Body of pancreas (tissue), 4 donors: ENCODE results near the gene GRIP1. TPM values are rescaled to one million over a fixed set of nuclear protein-coding genes. Genes with fewer than 3 reads are reported as not detected.

Experiments
- ATAC-seq: fragments of 150-250 bp; one replicate; pipeline ENCODE4 v1.9.1; 2016
- DNase-seq, 4 donors: peaks; one replicate each; pipeline ENCODE4 v3.0.0-alpha.2; 2019
- H3K27ac ChIP-seq, 4 donors: fragments of 200-600 bp; sonication (generic); 1 replicate in 3 of 4; 2 replicates in 1 of 4; pipeline versions ENCODE4 v1.5.1 to v1.6.1; 2016 to 2019; ENCODE audit warnings: mild to moderate bottlenecking in 1 of 4, mixed read lengths in 1 of 4, moderate library complexity in 1 of 4
- H3K27me3 ChIP-seq, 2 donors: fragments of 200-600 bp; sonication (generic); one replicate each; pipeline ENCODE4 v1.6.0; 2016; ENCODE audit warnings: mild to moderate bottlenecking in 1 of 2
- H3K36me3 ChIP-seq, 2 donors: fragments of 200-600 bp; sonication (generic); replicated peaks in 1 of 2; 2 replicates each; pipeline ENCODE4 v1.5.1; 2016; ENCODE audit warnings: low read depth in 2 of 2; ENCODE audit not compliant: insufficient read depth in 1 of 2
- H3K4me1 ChIP-seq: fragments of 200-600 bp; sonication (generic); one replicate; pipeline ENCODE4 v1.6.0; 2016
- H3K4me3 ChIP-seq, 2 donors: fragments of 200-600 bp; sonication (generic); 1 replicate in 1 of 2; 2 replicates in 1 of 2; pipeline ENCODE4 v1.5.1; 2016 to 2019
- H3K9me3 ChIP-seq, 3 donors: fragments of 200-600 bp; sonication (generic); 1 replicate in 2 of 3; 2 replicates in 1 of 3; pipeline ENCODE4 v1.5.1; 2016
- POLR2A ChIP-seq, 3 donors: fragments of 450-650 bp; IDR thresholded peaks; one replicate each; pipeline ENCODE4 v1.6.1; 2016; ENCODE audit warnings: antibody characterized with exemption in 3 of 3, mild to moderate bottlenecking in 2 of 3
- WGBS, 2 donors: methylation state at CpG; one replicate each; pipeline ENCODE4 v1.1.5; 2017; 5-methylcytosine and 5-hydroxymethylcytosine counted together
- intact Hi-C: fragments of 100-400 bp; cut with DNase I; formaldehyde crosslinking; loops from one replicate; pipeline ENCODE4 v1.15.1; 2023
- total RNA-seq, 2 donors: library from RNA; depleted of rRNA; stranded (reverse); fragments of >200 nt; gene quantifications; one replicate each; pipeline ENCODE4 v1.1.0, GENCODE V29; 2016
- TF ChIP-seq, protein P1 (sequence below), 7 experiments: fragments of 450-650 bp in 4 of 7; fragments of 200-600 bp in 3 of 7; sonication (generic) in 3 of 7; IDR thresholded peaks; one replicate each; pipeline ENCODE4 v1.5.1; 2016 to 2019; ENCODE audit warnings: antibody characterized with exemption in 7 of 7

The GRIP1 gene
- total RNA-seq, 2 donors from 2014 or later = 7.5 to 17.8 TPM

DNA sequence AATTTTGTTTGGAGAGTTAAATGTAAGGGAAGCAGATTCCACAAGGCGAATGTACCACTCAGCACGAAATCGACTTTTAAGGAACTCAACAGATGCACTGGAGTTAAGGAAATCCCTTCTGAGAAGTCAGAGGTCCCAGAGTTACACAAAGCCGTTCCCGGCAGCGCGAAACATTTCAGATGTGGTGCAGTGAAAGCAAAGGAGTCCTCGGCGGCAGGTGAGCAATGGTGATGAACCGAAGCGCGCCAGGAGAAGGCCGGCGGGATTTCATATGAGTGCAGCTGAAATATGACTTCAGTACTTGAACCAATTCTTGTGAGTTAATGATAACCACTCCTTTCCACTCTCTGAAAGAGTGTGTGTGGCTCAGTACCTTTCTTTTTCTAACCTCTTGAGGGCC lies 183.2 kb downstream of the GRIP1 start:
- TF ChIP-seq POLR2A (IDR thresholded peaks at IDR 0.05) = no peak
- TF ChIP-seq, protein P1, sequence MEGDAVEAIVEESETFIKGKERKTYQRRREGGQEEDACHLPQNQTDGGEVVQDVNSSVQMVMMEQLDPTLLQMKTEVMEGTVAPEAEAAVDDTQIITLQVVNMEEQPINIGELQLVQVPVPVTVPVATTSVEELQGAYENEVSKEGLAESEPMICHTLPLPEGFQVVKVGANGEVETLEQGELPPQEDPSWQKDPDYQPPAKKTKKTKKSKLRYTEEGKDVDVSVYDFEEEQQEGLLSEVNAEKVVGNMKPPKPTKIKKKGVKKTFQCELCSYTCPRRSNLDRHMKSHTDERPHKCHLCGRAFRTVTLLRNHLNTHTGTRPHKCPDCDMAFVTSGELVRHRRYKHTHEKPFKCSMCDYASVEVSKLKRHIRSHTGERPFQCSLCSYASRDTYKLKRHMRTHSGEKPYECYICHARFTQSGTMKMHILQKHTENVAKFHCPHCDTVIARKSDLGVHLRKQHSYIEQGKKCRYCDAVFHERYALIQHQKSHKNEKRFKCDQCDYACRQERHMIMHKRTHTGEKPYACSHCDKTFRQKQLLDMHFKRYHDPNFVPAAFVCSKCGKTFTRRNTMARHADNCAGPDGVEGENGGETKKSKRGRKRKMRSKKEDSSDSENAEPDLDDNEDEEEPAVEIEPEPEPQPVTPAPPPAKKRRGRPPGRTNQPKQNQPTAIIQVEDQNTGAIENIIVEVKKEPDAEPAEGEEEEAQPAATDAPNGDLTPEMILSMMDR (IDR thresholded peaks at IDR 0.05) = no peak

DNA sequence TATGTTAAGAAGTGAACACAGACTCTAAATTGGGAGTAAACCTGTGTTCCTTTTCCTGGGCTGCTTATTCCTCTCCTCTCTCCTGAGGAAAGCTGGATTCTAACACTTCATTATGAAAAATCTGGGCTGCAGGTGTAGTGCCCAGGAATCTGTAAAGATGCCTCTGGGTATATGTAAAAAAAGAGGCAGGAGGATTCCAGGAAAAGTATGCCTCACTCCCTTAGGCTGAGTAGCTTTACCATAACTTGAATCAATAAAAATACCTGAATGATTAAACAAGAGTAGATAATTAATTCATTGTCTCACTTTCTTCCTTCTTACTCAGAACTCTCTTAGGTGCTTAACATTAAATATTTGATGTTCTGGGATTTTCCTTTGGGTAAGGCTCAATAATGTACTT lies 185.1 kb downstream of the GRIP1 start:
- DNase-seq (no peak), ATAC-seq (no peak)
- Histone ChIP-seq H3K27me3 (no peaks in the 10 kb centered on the region), H3K36me3 (no peaks in the 10 kb centered on the region), H3K9me3 (no peaks in the 10 kb centered on the region), H3K27ac (no peak overlapping the region), H3K4me3 (no peak overlapping the region), H3K4me1 (no peaks in the 10 kb centered on the region)
- no peak for TF ChIP-seq POLR2A (IDR thresholded peaks at IDR 0.05)
- TF ChIP-seq, protein P1 (IDR thresholded peaks at IDR 0.05) = no peak
- intact Hi-C loops = no loop called here

More for the DNA sequence above, 183.2 kb downstream of the GRIP1 start:
- 86 to 91% methylated on average over 13 to 14 of the region's 14 CpGs for WGBS, 2 donors
- Histone ChIP-seq H3K4me1 (no peaks in the 10 kb centered on the region), H3K27me3 (no peaks in the 10 kb centered on the region), H3K9me3 (no peaks in the 10 kb centered on the region), H3K4me3 (no peak overlapping the region), H3K36me3 (no peaks in the 10 kb centered on the region), H3K27ac (no peak overlapping the region)
- ATAC-seq = no peak
- intact Hi-C loops = no loop called here
- DNase-seq = no peak

DNA sequence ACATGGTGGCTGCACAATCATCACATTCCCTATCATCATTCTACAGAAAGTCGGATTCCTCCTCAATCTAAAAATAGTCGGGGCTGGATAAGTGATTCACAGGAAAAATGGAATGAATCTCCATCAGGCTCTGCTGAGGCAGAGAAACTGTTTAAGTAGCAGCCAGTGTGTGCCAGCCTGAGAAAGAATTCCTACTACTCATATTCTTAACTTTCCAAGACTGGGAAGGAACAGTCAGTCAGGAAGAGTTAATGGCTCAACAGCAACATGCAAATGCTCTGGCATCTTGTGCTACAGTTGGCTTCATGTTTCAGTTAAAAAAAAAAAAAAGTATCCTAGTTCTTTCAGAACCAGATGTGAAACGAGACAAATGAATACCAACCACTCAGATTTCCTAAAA lies 187.0 kb downstream of the GRIP1 start:
- H3K4me3 ChIP-seq = no peak overlapping the region
- ATAC-seq = no peak
- intact Hi-C loops = no loop called here
- TF ChIP-seq POLR2A (IDR thresholded peaks at IDR 0.05) = no peak
- TF ChIP-seq, protein P1 (IDR thresholded peaks at IDR 0.05) = no peak
- H3K36me3 ChIP-seq = no peaks in the 10 kb centered on the region
- no peaks in the 10 kb centered on the region for H3K27me3 ChIP-seq
- 63 to 70% methylated on average over 3 of the region's 3 CpGs for WGBS, 2 donors
- H3K9me3 ChIP-seq = no peaks in the 10 kb centered on the region
- no peaks in the 10 kb centered on the region for H3K4me1 ChIP-seq
- no peak for DNase-seq
- no peak overlapping the region for H3K27ac ChIP-seq

DNA sequence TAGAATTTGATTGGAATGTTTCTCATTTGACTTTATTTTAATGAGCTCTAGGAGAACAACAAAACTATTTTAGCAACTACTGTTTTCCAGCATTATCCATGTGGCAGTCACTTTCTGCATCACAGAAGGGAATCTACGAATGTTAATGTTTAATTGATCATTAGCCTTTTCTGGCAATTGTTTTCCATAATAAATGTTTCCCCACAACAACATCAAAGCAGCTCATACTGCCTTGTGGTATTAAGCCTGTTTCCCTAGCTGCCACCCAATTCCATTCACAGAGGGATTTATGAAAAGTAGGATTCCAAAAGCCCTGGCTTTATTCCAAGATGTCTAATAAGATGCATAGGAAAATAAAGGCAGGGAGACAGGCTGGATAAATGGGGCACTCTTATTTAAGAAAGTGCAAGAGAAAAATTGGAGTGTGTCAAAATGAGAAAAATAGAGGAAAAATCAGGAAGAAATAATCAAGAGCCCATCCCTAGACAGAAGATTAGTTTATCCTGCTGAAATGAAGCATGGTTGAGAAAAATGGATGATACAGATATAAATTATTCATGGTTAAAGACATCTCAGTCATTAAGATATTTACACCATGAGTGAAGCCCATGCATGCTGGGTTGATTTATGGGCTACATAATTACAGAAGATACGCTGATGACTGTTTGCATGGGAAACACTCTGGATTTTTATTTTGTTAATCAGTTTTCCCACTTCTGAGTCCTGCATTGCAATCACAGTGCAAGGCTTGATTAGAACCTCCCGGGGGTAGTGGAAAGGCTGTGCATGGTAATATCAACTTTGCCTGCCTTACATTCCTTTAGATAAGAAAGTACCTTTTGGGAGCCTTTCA lies 196.3 kb downstream of the GRIP1 start:
- Histone ChIP-seq H3K4me1 (no peaks in the 10 kb centered on the region), H3K27me3 (no peaks in the 10 kb centered on the region), H3K36me3 (no peaks in the 10 kb centered on the region), H3K9me3 (no peaks in the 10 kb centered on the region), H3K27ac (no peak overlapping the region), H3K4me3 (no peak overlapping the region)
- TF ChIP-seq, protein P1 (IDR thresholded peaks at IDR 0.05) = no peak
- TF ChIP-seq POLR2A (IDR thresholded peaks at IDR 0.05) = no peak
- 30 to 60% methylated on average over 3 of the region's 3 CpGs for WGBS, 2 donors
- DNase-seq = no peak
- no peak for ATAC-seq
- intact Hi-C loops = no loop called here

DNA sequence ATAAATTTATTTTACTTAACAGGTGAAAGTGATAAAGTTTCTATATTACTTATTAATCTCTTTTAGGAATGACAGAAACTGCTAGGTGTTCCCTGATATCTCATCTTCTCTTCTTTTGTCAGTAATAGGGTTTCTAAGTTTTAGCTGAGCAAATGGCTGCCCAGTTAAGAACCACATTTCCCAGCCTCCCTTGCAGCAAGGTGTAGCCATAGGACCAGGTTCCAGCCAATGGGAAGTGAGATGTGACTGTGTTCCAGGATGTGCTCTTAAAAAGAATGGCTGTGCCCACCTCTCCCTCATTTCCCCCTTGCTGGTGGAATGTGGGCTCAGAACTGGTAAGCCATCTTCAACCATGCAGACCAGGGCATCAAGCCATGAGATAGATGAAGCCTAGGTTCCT lies 210.9 kb downstream of the GRIP1 start:
- Histone ChIP-seq H3K9me3 (no peaks in the 10 kb centered on the region), H3K27ac (no peak overlapping the region), H3K4me1 (no peaks in the 10 kb centered on the region), H3K27me3 (no peaks in the 10 kb centered on the region), H3K4me3 (no peak overlapping the region), H3K36me3 (no peaks in the 10 kb centered on the region)
- ATAC-seq = no peak
- intact Hi-C loops = no loop called here
- TF ChIP-seq, protein P1 (IDR thresholded peaks at IDR 0.05) = no peak
- no peak for TF ChIP-seq POLR2A (IDR thresholded peaks at IDR 0.05)
- no peak for DNase-seq
